NCI-H1092 treated with DMSO at 0.1 percent for 48 hours (cell line): ENCODE results near the gene TMEM242.
"Not testable (repeated sequence)": the region's sequence is repeated elsewhere in the genome, so short reads cannot be mapped to it uniquely, and the experiment has no call there.

ENCODE experiments used
- DNase-seq: peaks from one replicate; lab custom pipeline; 2025; lab: John Stamatoyannopoulos, UW

The TMEM242 gene

GRCh38 chr6:157323255-157323965 lies at the start of gene TMEM242:
Gene TMEM242, minus strand, starts transcription at chr6:157323519. Its CDS starts 20 bp downstream, at chr6:157323499.
- DNase-seq, result no peak

GRCh38 chr6:157372501-157373280 lies 49.4 kb upstream of the TMEM242 start:
- no peak for DNase-seq

- no peak for DNase-seq
Measured at GRCh38 chr6:157370755-157371154, 47.4 kb upstream of the TMEM242 start.

GRCh38 chr6:157368359-157369049 lies 45.2 kb upstream of the TMEM242 start:
- no peak for DNase-seq

- DNase-seq, result no peak
Measured at GRCh38 chr6:157366648-157367047, 43.3 kb upstream of the TMEM242 start.

- DNase-seq, result no peak
Measured at GRCh38 chr6:157364705-157365104, 41.4 kb upstream of the TMEM242 start.

- no peak for DNase-seq
Measured at GRCh38 chr6:157361886-157362285, 38.6 kb upstream of the TMEM242 start.

- no peak for DNase-seq
Measured at GRCh38 chr6:157358287-157358686, 35.0 kb upstream of the TMEM242 start.

GRCh38 chr6:157346373-157346772 lies 23.1 kb upstream of the TMEM242 start:
- no peak for DNase-seq

- DNase-seq, result no peak
Measured at GRCh38 chr6:157343732-157344131, 20.4 kb upstream of the TMEM242 start.

GRCh38 chr6:157339432-157339831 lies 16.1 kb upstream of the TMEM242 start:
- DNase-seq, result no peak

GRCh38 chr6:157337751-157338150 lies 14.4 kb upstream of the TMEM242 start:
- no peak for DNase-seq

- not testable (repeated sequence) for DNase-seq
Measured at GRCh38 chr6:157337276-157337675, 14.0 kb upstream of the TMEM242 start.

- no peak for DNase-seq
Measured at GRCh38 chr6:157335829-157336228, 12.5 kb upstream of the TMEM242 start.

- DNase-seq, result no peak
Measured at GRCh38 chr6:157333956-157334355, 10.6 kb upstream of the TMEM242 start.

GRCh38 chr6:157333537-157333936 lies 10.2 kb upstream of the TMEM242 start:
- no peak for DNase-seq

- no peak for DNase-seq
Measured at GRCh38 chr6:157332813-157333212, 9.5 kb upstream of the TMEM242 start.

- no peak for DNase-seq
Measured at GRCh38 chr6:157330831-157331230, 7.5 kb upstream of the TMEM242 start.

- DNase-seq, result no peak
Measured at GRCh38 chr6:157329829-157330228, 6.5 kb upstream of the TMEM242 start.

- no peak for DNase-seq
Measured at GRCh38 chr6:157328108-157328692, 4.9 kb upstream of the TMEM242 start.

- no peak for DNase-seq
Measured at GRCh38 chr6:157326979-157327378, 3.7 kb upstream of the TMEM242 start.

GRCh38 chr6:157325069-157325805 lies 1.9 kb upstream of the TMEM242 start:
- DNase-seq, result no peak
